Forelimb muscle (tissue), 1 donor: ENCODE results near the gene TMBIM1. TPM values are rescaled to one million over a fixed set of nuclear protein-coding genes. Genes with fewer than 3 reads are reported as not detected.

Experiments
- DNase-seq: peaks from one replicate; pipeline ENCODE4 v3.0.0-alpha.2; 2013; ENCODE audit warnings: low read depth
- polyA plus RNA-seq: library from polyadenylated mRNA; unstranded; fragments of 120-200 nt; gene quantifications from one replicate; pipeline ENCODE4 v1.2.1, GENCODE V29; 2013; ENCODE audit not compliant: insufficient read length

TMBIM1 gene
- polyA plus RNA-seq, 1 donor = 81.3 TPM

DNA sequence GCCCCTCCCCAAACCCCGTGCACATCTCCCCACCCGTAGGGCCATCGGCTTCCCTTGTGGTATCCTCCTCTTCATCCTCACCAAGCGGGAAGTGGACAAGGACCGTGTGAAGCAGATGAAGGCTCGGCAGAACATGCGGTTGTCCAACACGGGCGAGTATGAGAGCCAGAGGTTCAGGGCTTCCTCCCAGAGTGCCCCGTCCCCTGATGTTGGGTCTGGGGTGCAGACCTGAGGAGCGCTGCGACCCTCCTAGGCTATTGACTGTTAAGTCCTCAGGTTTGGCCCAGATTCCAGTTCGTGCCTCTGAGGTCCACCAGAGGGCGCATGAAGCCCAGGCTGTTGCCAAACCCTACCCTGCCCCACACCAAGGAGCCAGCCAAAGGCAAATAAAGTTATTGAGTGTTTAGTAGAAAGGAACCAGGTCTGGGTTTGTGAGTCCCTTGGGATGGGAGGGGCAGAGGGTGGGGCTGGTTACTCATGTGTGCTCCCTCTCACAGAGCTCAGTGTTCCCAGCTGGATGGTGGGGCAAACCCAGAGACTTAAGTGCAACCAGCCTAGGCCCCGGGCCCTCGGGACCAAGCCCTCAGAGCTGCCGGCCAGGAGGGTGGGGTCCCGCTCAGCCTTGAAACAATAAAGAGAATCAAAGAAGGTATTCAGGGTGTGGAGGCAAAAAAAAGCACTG is 19.6 kb downstream of the TMBIM1 start:
- no peak for DNase-seq

DNA sequence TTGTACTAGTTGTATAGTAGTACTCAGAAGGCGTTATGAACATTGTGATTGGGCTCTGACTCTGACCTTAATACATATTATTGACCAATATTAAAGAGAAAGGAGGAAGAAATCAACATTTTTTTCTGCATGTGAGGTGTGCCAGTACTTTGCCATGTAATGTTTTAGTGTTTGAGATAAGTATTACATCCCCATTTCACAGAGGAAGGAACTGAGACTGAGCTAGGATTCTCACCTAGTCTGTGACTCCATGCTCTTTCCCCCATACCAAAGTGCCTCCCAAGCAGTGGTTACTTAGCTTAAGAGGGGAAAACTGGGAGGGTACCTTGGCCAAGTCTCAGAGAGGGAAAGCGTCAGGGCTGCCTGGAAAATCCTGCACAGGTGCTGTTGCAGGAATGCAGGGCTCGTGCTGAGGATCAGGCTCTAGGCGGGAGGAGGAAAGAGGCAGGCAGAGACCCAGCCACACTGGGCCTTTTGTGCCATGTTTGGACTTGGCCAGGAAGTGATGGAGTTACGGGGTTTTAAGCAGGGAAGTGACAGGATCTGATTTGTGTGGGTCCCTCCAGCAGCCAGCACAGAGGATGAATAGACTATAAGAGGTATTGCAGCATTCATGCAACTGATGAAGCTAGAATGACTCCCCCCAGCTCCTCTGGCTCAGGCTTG is 20.3 kb downstream of the TMBIM1 start:
- no peak for DNase-seq

DNA sequence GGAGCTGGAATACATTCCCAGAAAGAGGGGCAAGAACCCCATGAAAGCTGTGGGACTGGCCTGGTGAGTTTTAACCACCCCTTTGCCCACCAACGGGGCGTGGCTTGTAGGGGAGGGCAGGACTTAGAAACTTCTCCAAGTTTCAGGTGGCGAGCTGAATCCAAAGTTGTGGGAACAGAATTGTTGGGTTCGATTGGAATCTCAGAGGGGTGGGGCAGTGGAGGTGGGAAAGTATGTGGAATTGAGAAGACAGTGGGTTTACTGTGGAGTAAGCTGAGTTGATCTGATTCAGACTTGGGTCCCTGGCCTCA is 20.9 kb downstream of the TMBIM1 start:
- DNase-seq = no peak

DNA sequence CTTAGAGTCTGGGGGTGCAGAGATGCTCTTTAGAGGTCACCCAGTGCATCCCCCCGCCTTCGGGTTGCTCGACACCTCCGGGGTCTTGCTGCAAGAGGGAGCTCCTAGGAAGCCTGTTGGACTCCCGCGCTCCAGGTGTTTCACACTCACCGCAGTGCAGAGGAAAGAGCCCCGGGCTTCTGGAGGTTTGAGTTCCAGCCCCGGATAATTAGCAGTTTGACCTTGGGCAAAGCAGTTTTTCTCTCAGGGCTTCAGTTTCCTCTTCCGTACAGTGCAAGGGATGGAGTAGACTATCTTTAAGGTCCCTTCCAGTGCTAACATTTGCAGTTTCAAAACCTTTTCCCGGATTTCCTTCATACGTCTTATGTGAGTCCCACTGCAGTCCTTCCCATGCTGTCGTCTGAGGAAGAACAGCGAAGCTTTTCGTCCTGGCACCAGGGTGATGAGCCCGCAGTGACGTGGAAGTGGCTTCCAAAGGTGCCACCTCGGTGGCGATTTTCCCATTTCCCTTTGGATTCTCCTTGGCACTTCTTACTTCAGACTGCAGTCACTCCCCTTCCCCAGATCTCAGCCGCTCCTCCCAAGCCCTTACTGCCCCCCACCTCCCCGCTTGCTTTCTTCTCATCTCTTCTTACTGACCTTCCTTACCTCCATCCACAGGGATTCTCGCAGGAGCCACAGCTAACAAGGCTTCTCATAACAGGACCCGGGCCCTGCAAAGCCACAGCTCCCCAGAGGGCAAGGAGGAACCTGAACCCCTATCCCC is 21.4 kb downstream of the TMBIM1 start:
- no peak for DNase-seq

DNA sequence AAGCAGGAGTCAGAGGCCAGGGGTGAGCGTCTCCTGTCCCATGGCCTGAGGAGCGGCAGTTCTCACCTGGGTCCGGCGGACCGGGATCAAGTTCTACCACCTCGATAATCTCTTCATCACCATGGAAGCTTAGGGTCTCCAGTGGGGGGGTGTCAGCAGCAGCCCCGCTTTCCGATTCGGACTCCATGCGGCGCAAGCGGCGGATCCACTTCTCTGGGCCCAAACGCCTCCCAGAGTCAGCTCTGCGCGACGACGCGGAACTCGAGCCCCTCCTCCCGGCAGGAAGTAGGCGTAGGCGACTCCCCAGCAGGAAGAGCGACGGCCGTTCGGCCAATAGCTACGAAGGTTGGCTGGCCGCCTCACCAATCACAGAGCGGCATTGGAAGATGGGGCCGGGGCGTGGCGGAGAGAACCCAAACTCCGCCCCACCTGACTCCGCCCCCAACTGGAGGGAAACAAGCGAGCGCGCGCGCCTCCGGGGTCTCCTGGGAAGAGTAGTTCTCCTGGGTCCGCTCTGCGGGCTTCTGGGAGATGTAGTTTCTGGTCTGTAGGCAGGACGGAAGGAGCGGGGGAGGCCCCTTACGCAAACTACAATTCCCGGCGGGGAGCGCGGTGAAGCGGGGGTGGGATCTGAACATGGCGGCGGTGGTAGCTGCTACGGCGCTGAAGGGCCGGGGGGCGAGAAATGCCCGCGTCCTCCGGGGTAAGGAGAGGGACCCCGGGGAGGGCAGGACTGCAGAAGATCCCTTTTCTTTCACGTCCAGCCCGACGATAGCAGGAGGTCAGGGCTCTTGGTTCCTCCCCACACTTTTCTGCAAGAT is 22.2 kb downstream of the TMBIM1 start, which contains the start of the genes AAMP and PNKD:
Gene AAMP (minus strand): TSS at position 238 of the 821 bp plus-strand sequence. CDS start 51 bp downstream, at position 187.
Gene PNKD (plus strand): TSS at position 620 of the 821 bp plus-strand sequence. CDS start 17 bp downstream, at position 637.
- DNase-seq = peak; percentile 97

DNA sequence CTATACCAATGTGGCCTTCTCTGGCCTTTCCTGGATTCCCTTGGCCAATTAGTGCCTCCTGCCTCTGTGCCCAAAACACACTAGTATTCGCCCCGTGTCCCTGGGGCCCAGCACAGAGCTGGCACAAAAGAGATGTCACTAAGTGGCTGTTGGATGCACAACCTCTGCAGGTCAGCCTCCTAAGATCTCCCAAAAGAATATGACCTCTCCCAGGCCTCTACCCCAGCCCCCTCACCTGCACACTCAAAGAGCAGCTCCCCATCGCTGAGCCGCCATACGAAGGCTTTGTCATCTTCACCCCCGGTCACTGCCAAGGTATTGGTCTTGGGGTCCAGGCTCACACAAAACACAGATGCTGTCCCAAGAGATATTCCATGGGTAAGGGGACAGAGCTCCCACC is 25.0 kb downstream of the TMBIM1 start:
- DNase-seq = no peak

DNA sequence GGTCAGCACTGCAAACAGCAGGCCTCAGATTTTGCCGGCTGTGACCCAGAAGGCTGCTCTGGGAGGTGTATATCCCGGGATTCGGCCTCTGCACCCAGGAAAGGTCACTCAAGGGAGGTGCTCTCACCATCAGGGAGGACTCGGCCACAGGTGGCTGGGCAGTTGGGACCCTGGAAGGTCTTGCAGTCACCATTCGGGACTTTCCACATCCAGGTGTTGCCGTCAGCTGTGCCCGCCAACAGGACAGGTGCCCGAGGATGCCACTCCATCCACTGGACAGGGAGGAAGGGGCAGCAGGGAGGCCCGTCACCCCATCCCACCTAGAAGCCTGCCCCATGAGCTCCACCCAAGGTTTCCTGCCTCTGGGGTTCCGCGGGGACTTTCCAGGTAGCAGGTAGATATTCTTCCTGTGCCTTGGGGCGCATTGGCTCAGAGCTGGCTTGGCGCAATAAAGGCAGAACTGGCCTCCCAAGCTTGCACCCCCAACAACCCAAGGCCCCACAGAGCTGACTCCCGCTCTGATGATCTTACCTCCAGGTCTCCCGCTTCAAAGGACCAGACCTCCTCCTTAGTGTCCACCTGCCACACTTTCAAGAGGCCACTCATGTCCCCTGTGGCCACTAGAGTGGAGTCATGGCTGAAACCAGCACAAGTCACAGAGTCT is 25.9 kb downstream of the TMBIM1 start:
- DNase-seq = no peak

DNA sequence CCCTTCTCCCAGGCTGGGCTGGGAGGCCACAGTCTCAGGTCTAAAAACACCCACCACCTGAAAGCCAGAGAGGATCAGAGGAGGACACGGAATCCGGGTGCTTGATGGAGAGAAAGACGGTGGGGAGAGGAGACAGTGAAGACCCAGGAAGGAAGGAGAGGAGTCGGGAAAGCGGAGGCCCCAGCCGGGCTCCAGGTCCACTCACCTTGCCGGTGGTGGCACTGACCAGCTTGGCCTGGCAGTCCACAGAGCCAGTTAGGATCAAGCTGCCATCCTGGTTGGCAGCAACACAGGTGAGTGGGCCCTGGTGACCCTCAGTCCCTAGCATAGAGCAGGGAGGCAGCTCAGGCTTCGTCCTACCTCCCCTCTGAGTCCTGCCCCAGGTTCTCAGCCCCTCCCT is 26.7 kb downstream of the TMBIM1 start:
- DNase-seq = no peak

DNA sequence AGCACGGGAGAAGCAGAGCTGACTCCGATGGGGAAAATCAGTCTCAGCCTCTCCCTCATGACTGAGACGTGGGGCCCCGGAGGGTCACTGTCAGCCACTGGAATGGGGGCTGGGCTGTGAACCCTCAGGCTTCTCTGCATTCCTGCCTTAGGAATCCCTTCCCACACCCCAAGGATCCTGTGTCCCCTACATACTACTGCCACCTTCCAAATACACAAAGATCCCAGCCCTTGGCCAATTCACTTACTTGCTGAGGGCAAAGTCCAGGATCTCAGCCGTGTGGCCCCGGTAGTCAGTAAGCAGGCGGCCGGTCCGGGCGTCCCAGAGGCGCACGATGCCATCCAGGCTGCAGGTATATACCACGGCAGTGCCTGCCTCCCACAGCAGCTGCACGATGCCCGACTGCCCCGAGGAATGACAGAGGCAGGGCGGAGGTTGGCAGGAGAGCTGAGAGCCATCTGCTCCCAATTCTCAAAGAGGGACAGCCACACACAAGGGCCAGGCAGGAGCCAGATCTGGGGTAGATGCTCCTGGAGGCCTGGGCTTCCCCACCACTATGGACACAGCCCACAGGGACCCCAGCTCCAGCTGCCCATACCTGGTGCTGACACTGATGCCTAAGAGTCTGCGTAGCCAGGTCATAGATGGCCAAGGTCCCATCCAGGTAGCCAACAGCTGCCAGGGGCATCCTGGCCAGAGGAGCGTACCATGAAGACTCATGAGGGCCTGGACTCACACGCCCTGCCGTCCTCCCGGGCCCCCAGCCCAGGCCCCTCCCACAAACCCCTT is 27.3 kb downstream of the TMBIM1 start:
- no peak for DNase-seq

DNA sequence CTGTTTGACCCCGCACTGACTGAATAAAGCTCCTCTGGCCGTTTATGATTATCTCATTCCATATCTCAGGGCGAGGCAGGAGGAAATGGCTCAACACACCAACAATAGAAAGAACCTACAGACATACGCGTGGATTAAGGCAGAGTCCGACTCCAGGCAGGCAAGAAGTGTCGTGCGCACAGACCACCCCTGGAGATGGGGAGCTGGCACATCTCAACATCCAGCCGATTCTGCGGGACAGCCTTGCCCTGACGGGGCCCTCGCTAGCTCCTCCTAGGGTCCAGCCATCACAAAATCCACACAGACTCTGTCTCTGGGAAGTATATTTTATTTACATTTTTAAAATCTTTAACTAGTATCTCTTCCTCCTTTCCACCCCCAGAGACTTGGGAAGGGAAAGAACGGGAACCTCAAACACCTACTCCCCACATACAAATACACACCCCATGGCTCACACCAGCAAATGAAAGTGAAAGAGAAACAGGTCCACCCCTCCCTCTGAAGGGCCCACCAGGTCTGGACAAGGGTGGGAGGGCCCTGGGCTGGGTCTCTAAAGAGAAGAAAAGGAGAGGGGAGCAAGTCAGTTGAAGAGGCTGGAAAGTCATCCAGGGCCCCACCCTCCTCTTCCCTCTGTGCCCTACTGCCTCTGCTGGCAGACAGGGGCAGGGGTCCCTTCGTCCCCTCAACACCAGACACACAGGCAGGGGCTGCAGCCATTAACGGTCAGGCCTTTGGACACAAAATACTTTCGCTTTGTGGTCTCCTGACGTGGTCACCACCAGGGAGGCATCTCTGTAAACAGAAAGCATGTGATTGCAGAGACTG is 28.3 kb downstream of the TMBIM1 start:
- DNase-seq = no peak

DNA sequence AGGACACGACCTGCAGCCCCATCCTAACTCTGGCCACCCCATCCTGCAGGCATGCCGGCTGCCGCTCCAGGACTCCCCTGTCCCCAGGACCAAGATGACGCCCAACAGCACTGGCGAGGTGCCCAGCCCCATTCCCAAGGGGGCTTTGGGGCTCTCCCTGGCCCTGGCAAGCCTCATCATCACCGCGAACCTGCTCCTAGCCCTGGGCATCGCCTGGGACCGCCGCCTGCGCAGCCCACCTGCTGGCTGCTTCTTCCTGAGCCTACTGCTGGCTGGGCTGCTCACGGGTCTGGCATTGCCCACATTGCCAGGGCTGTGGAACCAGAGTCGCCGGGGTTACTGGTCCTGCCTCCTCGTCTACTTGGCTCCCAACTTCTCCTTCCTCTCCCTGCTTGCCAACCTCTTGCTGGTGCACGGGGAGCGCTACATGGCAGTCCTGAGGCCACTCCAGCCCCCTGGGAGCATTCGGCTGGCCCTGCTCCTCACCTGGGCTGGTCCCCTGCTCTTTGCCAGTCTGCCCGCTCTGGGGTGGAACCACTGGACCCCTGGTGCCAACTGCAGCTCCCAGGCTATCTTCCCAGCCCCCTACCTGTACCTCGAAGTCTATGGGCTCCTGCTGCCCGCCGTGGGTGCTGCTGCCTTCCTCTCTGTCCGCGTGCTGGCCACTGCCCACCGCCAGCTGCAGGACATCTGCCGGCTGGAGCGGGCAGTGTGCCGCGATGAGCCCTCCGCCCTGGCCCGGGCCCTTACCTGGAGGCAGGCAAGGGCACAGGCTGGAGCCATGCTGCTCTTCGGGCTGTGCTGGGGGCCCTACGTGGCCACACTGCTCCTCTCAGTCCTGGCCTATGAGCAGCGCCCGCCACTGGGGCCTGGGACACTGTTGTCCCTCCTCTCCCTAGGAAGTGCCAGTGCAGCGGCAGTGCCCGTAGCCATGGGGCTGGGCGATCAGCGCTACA is 29.4 kb downstream of the TMBIM1 start:
- DNase-seq = no peak

DNA sequence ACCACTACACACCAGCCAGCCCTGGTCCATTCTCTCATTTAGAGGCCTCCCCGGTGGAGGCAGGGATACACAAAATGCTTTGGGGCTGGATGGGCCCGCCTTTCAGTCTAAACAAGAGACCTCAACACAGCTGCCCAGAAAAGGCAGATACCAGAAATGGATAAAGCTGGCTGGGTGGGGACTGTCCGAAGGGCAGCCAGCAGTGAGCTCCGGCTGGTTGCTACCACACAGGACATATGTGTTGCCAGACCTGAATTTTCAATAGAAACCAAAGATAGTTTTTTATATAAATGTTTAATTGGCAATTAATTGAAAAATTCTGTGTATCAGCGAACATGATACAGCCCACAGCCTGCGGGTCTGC is 30.1 kb downstream of the TMBIM1 start:
- no peak for DNase-seq

DNA sequence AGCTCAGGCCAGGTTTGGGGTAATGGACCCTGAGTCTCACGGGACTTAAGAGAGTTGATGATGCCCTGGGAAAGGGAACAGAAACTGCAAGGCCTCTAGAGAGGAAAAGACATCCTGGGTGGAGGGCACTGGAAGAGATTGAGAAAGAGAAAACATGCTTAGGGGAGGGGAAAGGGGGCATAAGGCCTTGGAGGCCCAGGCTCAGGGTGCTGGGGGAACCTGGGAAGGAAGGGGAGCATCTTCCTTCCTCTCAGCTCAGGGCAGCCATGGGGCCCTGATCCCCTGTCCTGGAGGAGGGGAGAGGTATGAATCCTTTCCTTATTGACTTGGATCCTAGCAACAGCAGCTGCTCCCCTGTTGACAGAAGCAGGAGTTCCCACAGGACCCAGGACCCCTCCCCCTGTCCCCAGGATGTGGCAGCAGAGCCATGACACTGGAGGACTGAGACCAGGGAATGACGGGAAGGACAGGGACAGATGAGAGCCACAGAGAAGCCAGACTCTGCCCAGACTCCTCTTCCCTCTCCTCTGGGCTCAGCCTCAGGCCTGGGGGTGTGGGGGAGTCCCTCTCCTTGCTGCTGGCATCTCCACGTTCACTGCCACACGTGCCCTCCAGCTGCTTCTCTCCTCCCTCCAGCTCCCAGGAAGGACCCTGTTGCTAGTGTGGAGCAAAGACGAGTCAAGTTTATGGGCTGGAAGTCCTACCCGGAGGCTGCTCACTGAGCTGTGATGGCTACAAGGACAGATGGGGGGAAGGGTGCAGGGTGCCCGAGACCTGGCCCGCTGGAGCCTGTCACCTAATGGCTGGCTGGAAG is 30.7 kb downstream of the TMBIM1 start:
- DNase-seq = no peak

DNA sequence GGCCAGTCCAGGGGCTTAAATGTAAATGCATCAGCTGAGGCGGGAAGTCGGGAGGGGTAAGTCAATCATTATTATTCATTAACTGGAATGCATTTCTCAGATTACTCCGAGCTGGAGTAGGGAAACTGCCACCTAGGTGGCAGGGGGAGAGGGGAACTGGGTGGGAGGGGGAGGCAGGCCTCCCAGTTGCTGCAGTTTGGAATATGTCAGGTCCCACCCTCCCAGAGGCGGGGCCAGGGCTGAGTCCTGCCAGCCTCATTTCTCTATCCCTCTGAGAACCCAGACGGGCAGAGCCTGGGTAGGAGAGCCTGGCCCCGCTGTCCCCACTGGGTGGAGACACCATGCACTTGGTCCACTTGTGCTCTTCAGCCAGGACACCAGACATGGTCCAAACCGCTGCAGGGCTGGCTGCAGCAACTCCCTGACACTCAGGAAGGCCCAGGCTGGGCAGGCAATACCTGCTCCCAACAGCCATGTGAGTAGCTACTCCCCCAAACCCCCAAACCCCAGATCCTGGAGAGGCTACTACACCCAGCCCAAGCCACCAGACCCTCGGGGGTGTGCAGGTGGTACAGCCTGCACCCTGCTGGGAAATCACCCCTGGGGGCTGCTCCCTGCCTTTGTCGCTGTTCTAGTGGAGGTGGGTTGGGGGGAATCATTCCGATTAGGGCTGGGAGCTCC is 31.4 kb downstream of the TMBIM1 start, which contains the start of gene GPBAR1:
Gene GPBAR1 (plus strand): TSS at position 274 of the 681 bp plus-strand sequence. CDS start 1,710 bp downstream, outside the sequence.
- DNase-seq = no peak

DNA sequence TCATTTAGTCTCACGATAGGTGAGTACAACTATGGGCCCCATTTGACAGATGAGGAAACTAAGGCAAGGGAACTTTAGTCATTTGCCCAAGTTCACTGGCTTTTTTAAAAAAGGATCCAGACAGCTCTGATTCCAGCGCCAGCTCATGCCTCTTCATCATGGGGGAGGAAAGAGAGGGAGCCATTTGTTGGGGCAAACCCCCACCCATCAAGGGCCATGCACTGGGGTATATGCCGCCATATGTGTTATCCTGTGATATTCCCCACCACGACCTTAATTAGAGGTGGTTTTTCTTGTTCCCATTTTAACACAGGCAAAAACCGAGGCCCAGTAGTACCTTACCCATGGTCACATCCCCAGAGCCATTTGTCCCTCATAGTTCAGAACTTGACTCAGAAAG is 32.1 kb downstream of the TMBIM1 start:
- no peak for DNase-seq

DNA sequence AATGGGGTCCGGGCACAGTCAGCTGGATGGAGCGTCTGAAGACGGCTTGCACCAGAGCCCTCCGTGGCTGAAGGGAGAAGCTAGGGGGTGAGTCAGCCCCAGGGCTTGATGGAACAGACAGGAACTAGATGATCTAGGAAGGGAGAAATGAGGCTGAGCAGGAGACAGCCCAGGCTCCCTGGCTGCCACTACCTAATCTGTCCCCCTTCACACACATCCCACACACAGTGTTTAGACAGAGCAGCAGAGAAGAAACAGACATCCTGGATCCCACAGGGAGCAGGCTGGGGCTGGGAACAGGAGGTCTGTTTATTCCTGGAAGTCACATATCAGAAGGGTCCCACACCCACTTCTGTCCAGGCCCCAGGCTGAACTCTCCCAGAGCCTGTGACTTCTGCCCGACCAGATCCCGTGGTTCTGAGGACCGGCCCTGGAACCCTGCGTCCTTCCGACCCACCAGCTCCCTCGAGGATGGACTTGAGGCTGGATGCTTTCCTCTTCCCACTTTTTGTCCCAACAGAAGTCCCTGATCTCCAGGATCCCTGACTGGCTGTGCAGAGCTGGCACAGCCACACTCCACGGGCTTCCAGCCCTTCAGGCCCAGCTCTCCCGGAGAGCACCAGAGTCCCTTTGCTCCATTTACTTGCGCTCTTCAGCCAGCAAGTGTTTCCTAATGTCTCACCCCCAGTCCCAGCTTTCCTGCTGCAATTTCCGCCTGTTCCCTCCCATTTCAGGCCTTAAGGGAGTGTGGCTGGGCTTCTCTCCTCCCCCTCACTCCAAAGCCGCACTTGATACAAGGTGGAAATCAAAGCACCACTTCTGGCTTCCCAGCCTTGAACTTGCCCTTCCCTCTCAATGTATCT is 33.0 kb downstream of the TMBIM1 start:
- no peak for DNase-seq
